Spleen (tissue), 7 donors: Measurements from ENCODE around the gene VPS29.

Source experiments
- CTCF ChIP-seq, 11 experiments: fragments of 200-600 bp in 7 of 11; fragments of 450-650 bp in 4 of 11; sonication (generic) in 4 of 11; IDR thresholded peaks in 8 of 11; conservative IDR thresholded peaks in 3 of 11; 1 replicate in 7 of 11; 2 replicates in 4 of 11; pipeline versions ENCODE4 v1.4.0 to v1.8.0; 2016 to 2021; ENCODE audit warnings: antibody characterized with exemption in 11 of 11, inconsistent platforms in 4 of 11, mild to moderate bottlenecking in 1 of 11
- POLR2A ChIP-seq, 3 donors: fragments of 450-650 bp; IDR thresholded peaks; one replicate each; pipeline ENCODE4 v1.5.1; 2017; ENCODE audit warnings: antibody characterized with exemption in 3 of 3, mild to moderate bottlenecking in 1 of 3
- POLR2AphosphoS5 ChIP-seq, 3 donors: sonication (generic); formaldehyde crosslinking; IDR thresholded peaks; one replicate each; pipeline ENCODE4 v1.5.1; 2017; ENCODE audit warnings: antibody characterized with exemption in 3 of 3
- donor health status: DM: no; HTN: no; CAD: no; lungs with moderate emphysema.
- donor health status: DM: no; HTN: no; CAD: no.
- donor health status: DM: no; HTN: no; CAD: no.

- TF ChIP-seq POLR2AphosphoS5 (IDR thresholded peaks at IDR 0.05) (peak in 2 of 3 donors; percentile 35 to 53), CTCF (IDR thresholded peaks at IDR 0.05 in 8 of 11, conservative IDR thresholded peaks at IDR 0.05 in 3 of 11) (no peak), POLR2A (IDR thresholded peaks at IDR 0.05) (no peak)
Measured at GRCh38 chr12:110543252-110543959, 41.5 kb upstream of the VPS29 start.
